Measurements from ENCODE around the gene PALS1.

PALS1 gene

DNA sequence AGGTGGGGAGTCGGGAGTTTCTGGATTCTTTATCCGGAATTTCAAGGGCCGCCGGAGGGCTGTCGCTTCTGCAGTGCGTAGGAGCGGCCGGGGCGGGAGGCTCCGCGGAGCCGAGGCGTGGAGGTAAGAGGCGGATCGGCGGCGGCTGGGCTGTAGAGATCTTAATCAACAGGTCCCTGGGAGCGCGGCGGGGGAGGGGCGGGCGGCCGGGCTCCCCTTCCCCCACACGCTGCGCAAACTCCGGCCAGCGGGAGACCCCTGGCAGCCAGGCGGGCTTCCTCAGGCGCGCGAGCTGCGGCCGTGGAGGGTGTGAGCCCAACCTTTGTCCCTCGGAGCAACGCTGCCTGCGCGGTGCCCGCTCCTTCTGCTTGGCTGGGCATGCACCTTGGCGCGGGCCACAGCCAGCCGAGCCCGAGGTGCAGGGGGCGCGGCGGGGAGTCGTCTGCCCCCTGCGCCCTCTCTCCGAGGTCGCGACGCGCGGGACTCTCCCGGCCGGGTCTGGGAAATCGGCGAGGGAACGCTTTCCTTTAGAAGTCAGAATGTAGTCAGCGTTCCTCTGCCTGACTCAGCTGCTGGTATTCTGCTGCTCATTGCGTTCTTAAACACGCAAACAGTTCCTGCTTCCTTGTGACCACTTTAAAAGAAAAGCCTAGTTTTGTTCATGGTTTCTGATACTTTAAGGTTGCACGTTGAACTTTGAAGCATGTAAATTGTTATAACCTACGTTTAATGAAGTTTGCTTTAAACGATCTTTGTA is at the start of gene PALS1:
Gene PALS1 (plus strand): TSS at position 25 of the 757 bp plus-strand sequence. CDS start 37,736 bp downstream, outside the sequence.
- DNase-seq = peak; percentile 47

DNA sequence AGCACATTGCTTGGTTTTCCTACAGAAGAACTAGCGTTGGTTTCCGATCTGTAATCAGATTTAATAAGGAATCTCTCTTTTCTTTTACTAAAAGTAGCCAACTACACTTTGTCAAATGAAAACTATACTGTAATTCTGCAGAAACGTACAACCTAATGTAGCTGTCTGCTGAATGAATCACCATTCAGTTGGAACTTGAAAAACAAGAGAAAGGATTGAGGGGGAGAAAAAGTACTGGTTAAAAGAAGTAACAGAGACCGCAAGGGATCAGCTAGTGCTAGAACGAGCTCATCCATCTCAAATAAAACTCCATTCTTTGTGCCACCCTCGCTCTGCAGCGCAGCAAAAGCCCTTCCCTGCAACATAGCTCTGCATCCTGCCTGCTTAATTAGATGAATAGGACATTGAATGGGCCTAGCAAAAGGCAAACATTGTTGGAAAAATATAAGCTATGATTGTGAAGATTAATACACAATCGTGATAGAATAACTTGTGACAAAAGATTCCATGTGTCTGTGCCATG is 49.4 kb upstream of the PALS1 start:
- DNase-seq = no peak

DNA sequence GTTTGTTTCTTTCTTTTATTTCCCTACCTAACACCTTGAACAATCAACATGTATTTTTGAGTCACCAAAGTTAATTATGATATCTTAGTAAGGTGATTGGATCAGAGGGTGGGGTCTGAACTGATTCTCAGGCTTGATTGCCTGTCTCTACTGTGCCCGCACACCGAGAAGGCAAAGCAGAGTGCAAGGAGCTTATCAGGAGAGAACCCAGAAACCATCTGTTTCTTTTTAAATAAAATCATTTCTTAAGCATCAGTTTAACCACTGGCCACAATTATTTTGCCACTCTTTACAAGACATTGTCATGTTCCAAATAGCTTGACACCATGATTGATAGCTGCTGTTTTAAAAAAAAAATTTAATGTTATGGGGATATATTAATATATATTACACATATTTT is 48.9 kb upstream of the PALS1 start:
- DNase-seq = no peak

DNA sequence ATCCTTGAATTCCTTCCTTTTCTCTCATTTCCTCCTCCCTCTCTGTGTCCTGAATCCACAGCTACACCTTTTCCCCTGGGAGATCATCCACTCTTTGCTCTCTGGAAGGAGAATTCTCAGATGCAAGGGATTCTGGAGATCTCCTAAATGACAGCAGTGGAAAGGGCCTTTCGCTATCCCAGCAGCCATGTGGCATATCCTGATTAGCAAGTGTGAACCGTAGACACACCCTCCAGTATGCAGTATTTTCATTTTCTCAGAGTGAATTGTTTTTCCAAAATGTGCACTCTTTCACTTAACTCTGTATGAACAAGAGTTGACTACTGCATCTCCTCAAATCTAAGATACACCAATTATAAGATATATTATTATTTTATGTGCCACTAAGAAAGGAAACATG is 46.0 kb upstream of the PALS1 start:
- no peak for DNase-seq

DNA sequence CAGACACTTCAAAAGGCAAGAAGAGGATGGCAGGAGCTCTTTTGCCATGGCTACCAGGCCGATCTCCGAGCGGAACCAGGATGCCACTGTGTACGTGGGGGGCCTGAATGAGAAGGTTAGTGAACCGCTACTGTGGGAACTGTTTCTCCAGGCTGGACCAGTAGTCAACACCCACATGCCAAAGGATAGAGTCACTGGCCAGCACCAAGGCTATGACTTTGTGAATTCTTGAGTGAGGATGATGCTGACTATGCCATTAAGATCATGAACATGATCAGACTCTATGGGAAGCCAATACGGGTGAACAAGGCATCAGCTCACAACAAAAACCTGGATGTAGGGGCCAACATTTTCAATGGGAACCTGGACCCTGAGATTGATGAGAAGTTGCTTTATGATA is 42.2 kb upstream of the PALS1 start:
- no peak for DNase-seq

DNA sequence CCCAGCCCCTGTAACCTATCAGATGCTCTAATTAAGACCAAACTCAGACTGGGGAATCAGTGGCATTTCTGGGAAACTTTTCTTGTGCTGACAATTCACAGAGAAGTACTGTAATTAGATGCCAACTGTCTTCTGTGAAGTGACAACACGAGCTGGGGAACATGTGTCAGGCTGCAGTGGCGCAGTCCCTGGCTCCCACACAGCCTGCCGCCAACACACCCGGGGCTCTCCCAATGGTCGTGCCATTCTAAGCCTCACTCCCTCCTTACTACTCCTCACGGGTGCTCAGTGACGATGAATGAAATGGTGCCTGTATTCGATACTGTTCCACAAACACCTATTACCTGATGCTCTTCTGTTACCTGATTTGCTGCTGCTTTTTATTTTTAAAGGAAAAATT is 33.4 kb upstream of the PALS1 start:
- no peak for DNase-seq

DNA sequence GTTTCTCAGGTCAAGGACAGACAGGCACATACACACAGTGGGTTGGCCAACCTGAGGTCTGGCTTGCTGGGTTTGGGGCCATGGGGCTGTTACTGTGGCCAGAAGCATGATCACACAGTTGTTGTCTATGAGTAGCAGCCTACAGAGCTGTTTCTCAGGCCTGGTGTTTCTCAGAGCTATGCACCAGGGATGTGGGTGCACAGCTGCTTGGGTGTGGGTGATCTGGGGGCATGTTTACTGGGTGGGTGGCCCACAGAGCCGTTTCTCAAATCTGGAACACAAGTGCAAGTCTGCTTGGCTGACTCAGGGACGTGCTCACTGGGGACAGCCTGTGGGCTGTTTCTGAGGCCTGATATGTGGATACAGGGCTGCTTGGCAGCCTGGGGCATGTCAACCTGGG is 23.1 kb upstream of the PALS1 start:
- no peak for DNase-seq

DNA sequence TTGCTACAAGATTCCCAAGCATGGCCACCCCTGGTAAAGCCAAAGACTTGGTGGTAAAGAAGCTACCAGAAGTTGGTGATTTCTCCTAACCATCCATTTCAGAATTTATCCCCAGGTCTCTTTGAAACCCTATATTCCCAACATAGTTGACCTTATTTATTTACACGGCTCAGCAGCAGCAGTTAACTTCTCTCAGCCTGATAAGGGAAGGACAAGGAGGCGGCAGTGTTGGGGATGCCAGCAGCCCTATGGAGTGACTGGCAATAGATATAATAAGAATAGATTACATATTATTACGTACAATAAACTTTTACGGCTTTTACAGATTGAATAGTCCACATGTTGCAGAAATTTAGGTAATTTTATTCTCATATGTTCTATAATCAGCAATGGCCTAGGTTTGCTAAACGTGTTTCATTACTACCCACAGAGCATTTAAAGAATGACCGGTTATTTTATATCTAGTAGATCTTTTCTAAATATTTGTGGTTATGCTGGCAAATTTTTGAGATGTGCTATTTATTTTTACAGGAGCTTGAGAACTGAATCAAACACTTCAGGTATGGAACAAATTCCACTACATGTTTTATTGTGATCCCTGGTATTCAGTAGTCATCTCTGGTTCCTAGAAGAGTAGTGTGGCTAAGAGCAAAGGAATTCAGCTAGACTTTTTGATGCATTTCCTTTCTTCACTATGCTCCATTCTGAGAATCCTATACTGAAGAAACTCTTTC is 19.8 kb upstream of the PALS1 start:
- no peak for DNase-seq

DNA sequence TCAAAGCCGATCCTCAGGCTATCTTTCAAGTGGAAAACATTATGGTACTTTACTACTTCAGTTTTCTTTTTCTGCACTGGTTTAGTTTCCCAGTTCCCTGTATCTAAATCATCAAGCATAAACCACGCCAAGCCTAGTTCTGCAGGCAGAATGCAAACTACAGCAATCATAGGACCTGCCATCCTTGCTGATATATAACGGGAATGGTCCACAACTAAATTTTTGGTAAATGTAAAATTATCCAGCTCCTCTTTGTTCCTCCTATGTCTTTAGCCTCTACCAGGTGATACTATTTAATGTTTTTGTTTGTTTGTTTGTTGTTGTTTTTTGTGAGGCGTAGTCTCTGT is 19.3 kb upstream of the PALS1 start:
- DNase-seq = no peak

DNA sequence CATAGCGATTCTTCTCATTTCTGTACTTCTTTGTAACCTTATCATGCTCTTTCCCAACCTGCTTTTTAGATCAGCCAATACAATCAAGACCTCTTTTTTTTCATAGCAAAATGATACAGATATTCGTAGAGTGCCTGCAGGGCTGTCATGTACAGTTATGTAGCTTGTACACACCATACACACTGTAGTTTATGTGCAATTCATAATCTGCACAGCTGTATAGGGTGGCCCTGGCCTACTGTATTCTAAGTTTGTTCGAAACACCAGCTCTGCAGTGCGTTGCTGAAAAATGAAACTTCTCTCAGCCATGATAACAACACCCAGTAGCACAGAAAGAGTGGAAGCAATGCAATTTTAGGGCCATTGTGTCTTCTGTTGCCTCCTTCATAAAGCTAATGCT is 15.7 kb upstream of the PALS1 start:
- no peak for DNase-seq

DNA sequence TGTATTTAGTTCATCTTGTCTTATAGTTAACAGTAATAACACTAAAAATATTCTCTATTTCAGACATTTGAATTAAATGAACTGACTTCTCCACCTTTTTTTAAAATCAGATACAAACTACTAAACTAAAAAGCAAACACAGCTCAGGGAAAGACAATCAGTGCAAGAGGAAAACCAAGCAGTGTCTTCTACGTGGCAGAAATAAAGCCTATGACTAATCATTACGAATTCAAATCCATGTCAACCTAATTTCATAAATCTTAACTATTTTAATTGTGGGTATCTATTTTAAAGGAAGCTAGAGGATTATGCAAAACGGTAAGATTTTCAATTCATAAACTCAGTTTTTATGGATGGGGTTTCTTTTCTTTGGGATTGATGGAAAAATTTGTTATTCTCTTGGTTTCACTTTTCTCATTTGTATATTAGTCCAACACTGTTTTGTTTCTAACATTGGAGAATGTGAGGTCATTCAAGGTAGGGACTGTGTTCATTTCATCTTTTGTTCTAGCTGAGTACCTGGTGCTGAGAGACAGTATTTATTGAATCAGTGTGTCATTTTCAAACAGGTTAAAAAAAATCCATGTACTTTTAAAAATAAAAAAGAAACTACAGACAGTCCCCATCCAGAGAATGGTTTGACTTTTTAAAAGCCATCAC is 12.8 kb upstream of the PALS1 start:
- DNase-seq = no peak

DNA sequence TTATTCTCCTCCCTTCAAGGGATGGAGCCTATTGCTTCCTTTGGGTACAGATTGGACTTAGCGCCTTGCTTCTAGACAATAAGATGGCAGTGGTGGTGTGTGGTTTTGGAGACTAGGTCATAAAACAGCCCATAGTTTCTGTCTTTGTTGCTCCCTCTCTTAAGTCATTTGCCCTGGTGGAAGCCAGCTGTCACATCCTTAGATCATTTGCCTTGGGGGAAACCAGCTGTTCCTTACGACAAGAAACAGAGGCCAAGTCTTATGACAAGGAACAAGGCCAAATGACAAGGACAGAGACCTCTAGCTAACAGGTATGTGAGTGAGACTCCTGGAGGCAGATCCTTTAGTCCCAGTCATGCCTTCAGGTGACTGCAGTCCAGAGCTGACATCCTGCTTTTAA is 9.2 kb upstream of the PALS1 start:
- DNase-seq = no peak

DNA sequence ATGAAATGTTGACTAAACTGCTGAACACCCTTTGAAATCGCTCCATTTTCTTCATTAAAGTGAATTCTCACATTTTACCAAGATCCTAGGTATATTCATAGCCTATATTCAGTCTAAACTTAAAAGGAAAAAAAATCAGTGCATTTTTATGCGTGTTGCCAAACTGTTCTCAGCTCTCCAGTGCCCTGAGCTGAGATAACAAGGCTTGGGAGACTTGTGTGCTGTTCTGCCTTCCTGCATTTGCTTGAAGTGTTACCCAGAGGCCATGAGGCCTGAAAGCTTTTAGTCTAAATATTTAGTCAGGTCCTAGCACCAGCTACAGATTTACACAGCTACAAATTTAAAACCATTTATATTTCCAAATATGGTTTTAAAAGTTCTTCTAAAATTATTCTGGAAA is 8.6 kb upstream of the PALS1 start:
- no peak for DNase-seq

DNA sequence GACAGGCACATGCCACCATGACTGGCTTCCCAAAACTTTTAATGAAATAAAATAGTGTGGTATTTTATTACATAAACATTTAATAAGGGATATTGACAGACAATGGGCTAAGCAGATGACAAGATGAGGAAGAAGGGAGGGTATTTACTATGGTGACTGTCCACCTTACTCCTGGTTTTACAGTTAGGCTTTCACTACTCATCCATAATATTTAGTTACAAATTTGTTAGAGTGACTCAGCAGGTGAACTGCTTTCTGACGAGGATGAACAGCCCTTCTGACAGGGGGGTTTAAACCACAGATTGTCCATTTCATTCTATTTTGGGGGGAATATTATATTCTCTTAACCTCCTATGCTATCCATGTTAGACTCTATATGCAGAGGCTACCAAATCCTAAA is 3.6 kb upstream of the PALS1 start:
- no peak for DNase-seq

DNA sequence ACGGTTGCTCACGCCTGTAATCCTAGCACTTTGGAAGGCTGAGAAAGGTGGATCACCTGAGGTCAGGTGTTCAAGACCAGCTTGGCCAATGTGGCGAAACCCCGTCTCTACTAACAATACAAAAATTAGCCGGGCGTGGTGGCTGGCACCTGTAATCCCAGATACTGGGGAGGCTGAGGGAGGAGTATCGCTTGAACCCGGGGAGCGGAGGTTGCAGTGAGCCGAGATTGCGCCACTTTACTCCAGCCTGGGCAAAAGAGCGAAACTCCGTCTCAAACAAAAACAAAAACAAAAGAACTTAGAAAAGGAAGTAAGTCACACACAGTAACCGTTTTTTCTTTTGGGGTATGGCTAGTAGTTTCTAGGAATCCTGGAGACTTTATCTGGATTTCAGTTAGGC is 1.7 kb upstream of the PALS1 start:
- no peak for DNase-seq

DNA sequence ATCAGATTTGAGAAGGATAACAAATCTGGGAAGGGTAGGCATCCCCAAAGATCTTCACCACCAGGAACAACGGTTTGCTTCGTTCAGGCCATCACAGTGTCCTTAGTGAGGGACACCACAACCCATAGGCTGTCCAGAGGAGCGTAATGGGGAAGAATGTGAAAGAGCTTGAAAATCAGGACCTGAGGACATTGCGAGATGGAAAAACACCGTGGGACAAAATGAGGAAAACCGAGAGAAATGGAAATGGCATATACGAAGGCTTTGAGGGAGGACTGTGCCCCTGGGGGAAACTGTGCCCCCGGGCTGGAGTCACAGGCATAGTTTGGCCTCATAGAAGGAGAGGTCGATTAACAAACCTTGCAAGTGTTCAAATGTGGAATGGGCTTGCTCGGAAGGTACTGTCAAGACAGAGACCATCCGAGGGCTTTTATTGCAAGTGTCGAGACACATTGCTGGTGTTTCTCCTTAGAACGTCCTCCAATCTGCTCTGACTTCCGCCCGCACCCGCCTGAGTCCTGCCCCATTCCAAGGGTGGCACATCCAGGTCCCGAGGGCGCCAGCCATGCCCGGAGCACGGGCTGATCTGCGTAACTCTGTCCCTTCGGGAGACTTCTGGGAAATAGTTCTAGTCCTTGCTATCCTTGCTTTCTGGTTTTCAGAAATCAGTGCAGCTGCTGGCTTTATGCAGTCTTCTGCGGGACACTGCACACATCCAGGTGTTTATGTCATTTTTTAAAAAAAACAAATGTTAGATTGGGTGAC is 885 bp upstream of the PALS1 start:
- peak; percentile 26 for DNase-seq

DNA sequence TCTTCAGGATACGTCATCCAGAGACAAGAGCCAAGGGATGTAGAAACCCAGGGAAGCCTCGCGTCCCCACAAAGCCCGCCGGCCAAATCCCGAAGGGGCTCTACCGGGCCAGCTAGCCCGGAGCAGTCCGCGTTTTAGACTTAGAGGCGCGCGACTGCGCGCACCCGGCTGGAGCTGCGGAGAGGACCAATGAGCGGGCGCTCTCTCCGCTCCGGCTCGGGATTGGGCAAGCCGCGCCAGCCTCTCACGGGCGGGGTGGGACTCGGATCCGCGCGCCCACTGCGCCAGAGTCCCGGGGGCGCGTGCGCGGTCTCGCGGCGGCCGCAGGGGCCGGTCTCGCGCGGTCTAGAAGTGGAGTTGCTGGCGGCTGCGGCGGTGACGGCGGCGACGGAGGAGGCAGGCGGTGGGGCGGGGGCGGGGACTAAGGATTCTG is 241 bp upstream of the PALS1 start:
- peak; percentile 97 for DNase-seq

DNA sequence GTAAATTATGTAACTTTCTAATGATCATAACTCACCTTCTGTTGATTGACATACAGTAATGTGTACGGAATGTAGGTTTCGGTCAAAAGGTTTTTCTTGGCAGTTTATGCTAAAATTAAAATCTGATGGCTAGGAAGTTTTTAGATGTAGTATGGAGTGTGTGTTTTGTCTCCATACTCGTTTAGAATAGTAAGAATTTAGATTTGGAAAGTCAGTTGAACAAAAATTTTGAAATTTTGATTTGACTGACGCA is 859 bp downstream of the PALS1 start:
- DNase-seq = no peak

DNA sequence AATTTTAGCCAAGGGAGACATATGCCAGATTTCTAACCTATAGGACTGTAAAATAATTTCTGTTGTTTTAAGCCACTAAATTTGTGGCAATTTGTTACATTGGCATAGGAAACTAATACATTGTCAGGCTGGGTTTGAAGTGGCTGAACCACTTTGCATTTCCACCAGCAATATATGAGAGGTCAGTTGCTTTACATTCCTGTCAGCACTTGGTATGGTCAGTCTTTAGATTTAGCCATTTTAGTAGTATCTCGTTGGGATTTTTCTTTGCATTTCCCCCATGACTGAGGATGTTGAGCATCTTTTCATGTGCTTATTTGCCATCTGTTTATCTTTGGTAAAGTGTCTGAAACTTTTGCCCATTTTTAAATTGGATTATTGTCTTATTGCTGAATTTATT is 3.9 kb downstream of the PALS1 start:
- DNase-seq = no peak

DNA sequence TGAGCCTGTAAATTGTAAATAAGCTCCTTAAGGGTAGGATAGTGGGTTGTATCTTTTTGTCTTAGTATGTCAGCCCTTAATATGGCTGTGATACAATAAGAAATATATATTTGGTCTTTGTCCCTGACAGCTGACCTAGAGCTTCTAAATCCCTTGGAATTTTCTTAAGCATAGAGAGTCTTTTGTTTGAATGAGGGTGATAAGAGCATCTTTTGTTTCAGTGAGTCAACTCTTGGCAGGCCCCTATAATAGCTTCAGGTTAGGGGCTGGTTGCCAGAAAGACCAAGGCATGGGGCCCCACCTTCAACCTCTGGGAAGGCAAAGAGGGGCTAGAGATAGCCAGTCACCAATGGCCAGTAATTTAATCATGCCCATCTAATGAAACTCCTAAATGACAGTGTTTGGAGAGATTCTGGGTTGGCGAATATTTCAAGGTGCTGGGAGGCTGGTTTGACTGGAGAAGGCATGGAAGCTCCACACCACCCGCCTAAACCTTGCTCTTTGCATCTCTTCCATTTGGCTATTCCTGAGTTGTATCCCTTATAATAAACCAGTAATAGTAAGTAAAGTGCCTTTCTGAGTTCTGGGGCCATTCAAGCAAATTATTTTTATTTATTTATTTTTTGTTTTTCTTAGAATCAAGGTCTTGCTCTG is 10.5 kb downstream of the PALS1 start:
- DNase-seq = no peak

DNA sequence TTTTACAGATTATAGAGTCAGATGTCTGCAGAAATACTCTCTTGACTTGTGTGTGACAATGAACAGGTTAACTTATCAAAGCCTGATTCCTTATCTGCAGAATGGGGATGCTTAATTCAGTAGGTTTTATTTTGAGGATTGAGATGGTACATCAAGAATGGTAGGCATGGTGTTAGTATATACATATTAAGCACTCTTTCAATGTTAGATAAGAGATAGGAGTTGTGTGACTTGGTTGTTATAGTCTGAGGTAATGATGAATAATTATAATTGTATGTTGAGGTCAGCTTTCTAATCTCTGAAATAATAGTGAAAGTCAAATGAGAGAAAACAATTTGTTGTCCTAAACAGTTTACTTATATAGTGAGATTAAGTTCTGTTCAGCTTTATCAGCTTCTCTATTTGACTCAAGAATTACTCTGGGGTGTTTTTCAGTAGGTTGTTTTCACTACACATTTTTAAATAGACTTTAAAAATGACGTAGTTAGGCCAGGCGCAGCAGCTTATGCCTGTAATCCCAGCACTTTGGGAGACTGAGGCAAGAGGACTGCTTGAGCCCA is 11.9 kb downstream of the PALS1 start:
- DNase-seq = no peak

DNA sequence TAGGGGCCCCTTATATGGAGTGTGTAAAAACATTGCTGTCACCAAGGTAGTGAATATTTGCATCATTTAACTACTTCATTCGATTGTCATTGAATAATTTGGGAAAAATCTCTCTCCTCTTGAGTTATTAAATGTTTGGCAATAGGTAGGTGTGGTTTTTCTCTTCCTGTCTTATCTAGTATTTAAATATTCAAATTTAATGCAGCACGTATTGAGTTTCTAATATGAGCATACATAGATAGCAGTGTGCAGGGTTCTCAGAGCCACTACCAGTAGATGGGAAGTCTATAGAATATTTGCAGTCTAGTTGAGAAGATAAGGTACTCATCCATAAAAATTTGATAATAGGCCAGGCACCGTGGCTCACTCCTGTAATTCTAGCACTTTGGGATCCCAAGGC is 16.7 kb downstream of the PALS1 start:
- no peak for DNase-seq

DNA sequence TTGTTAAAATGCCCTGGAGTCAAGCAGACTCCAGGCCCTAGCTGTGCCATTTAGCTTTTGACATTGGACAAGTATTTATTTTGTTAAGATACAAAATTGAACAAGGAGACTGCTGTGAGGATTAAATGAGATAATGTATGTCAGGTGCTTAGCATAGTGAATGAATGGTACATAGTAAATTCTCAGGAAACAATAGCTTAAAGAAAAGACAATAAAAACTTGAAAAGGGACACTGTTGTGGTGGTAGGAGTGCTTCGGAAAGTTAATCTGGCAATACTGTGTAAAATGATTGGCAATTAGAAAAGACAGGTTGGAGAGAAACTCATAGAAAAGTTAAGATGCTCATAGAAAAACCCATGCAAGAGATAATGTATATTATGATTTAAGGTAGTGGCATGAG is 19.7 kb downstream of the PALS1 start:
- no peak for DNase-seq
